ENCODE measurements around the gene VSTM5.

The VSTM5 gene

GRCh38 chr11:93842034-93842433, 8.4 kb downstream of the VSTM5 start:
- TF ChIP-seq EGR1 (IDR thresholded peaks at IDR 0.05) (no peak), MAX (IDR thresholded peaks at IDR 0.05) (no peak), NFIC (IDR thresholded peaks at IDR 0.05) (no peak), FOXM1 (IDR thresholded peaks at IDR 0.05; ENCODE audit: borderline replicate concordance, low read depth) (no peak), ZBTB7A (IDR thresholded peaks at IDR 0.05; ENCODE audit: low read depth) (no peak), CEBPB (IDR thresholded peaks at IDR 0.05) (no peak), CREB1 (IDR thresholded peaks at IDR 0.05; ENCODE audit: low read depth) (no peak)

- TF ChIP-seq MAX (IDR thresholded peaks at IDR 0.05) = no peak
- TF ChIP-seq RAD21 (IDR thresholded peaks at IDR 0.05; ENCODE audit: low read depth) = no peak
- no peak for TF ChIP-seq EP300 (IDR thresholded peaks at IDR 0.05; ENCODE audit: borderline replicate concordance)
- no peak for TF ChIP-seq EGR1 (IDR thresholded peaks at IDR 0.05)
- TF ChIP-seq CEBPB (IDR thresholded peaks at IDR 0.05) = no peak
- TF ChIP-seq USF1 (IDR thresholded peaks at IDR 0.05) = no peak
- TF ChIP-seq FOXM1 (IDR thresholded peaks at IDR 0.05; ENCODE audit: borderline replicate concordance, low read depth) = no peak
- TF ChIP-seq CREB1 (IDR thresholded peaks at IDR 0.05; ENCODE audit: low read depth) = no peak
- no peak for TF ChIP-seq NFIC (IDR thresholded peaks at IDR 0.05)
- TF ChIP-seq REST (IDR thresholded peaks at IDR 0.05; ENCODE audit: low read depth) = no peak
- TF ChIP-seq ZBTB7A (IDR thresholded peaks at IDR 0.05; ENCODE audit: low read depth) = no peak
- no peak for TF ChIP-seq TCF12 (IDR thresholded peaks at IDR 0.05; ENCODE audit: low read depth)
- TF ChIP-seq YY1 (IDR thresholded peaks at IDR 0.05; ENCODE audit: low read depth) = no peak
- no peak for TF ChIP-seq TAF1 (IDR thresholded peaks at IDR 0.05; ENCODE audit: low read depth)
- no peak for TF ChIP-seq TEAD4 (IDR thresholded peaks at IDR 0.05)
Observed at GRCh38 chr11:93841446-93841845, 9.0 kb downstream of the VSTM5 start.

GRCh38 chr11:93840981-93841380, 9.4 kb downstream of the VSTM5 start:
- TF ChIP-seq EP300 (IDR thresholded peaks at IDR 0.05; ENCODE audit: borderline replicate concordance) (no peak), YY1 (IDR thresholded peaks at IDR 0.05; ENCODE audit: low read depth) (no peak), RAD21 (IDR thresholded peaks at IDR 0.05; ENCODE audit: low read depth) (no peak), USF1 (IDR thresholded peaks at IDR 0.05) (no peak), EGR1 (IDR thresholded peaks at IDR 0.05) (no peak), MAX (IDR thresholded peaks at IDR 0.05) (no peak), CEBPB (IDR thresholded peaks at IDR 0.05) (no peak), TEAD4 (IDR thresholded peaks at IDR 0.05) (no peak), ZBTB7A (IDR thresholded peaks at IDR 0.05; ENCODE audit: low read depth) (no peak), REST (IDR thresholded peaks at IDR 0.05; ENCODE audit: low read depth) (no peak), TAF1 (IDR thresholded peaks at IDR 0.05; ENCODE audit: low read depth) (no peak), FOXM1 (IDR thresholded peaks at IDR 0.05; ENCODE audit: borderline replicate concordance, low read depth) (no peak), NFIC (IDR thresholded peaks at IDR 0.05) (no peak), TCF12 (IDR thresholded peaks at IDR 0.05; ENCODE audit: low read depth) (no peak), CREB1 (IDR thresholded peaks at IDR 0.05; ENCODE audit: low read depth) (no peak)

GRCh38 chr11:93840180-93840579, 10.2 kb downstream of the VSTM5 start:
- no peak for TF ChIP-seq RAD21 (IDR thresholded peaks at IDR 0.05; ENCODE audit: low read depth)
- no peak for TF ChIP-seq CEBPB (IDR thresholded peaks at IDR 0.05)
- no peak for TF ChIP-seq MAX (IDR thresholded peaks at IDR 0.05)
- TF ChIP-seq YY1 (IDR thresholded peaks at IDR 0.05; ENCODE audit: low read depth) = no peak
- no peak for TF ChIP-seq FOXM1 (IDR thresholded peaks at IDR 0.05; ENCODE audit: borderline replicate concordance, low read depth)
- no peak for TF ChIP-seq EP300 (IDR thresholded peaks at IDR 0.05; ENCODE audit: borderline replicate concordance)
- TF ChIP-seq REST (IDR thresholded peaks at IDR 0.05; ENCODE audit: low read depth) = no peak

Measured in Ishikawa (cell line).